GM23338 (cell line): ENCODE data around the gene SLC5A5. TPM values are rescaled to one million over a fixed set of nuclear protein-coding genes. Genes with fewer than 3 reads are reported as not detected.

Experiments
- ATAC-seq: fragments of 200-7000 bp; cut with Tn5 transposase; 3 replicates; pipeline ENCODE4 v1.9.1; 2020
- DNase-seq: peaks from one replicate; pipeline ENCODE4 v3.0.0-alpha.2; 2015; ENCODE audit warnings: low spot score
- H2AFZ ChIP-seq: fragments of 200-600 bp; sonication (generic); 2 replicates; pipeline ENCODE4 v1.8.0; 2016; ENCODE audit warnings: antibody characterized with exemption, mild to moderate bottlenecking, moderate library complexity
- H3F3A ChIP-seq: fragments of 200-600 bp; sonication (generic); replicated peaks from 2 replicates; pipeline ENCODE4 v1.8.0; 2017; ENCODE audit warnings: antibody characterized with exemption, mixed run types, low read depth
- H3K27ac ChIP-seq: fragments of 200-600 bp; sonication (generic); 2 replicates; pipeline ENCODE4 v1.6.1; 2016; ENCODE audit warnings: low read depth
- H3K27me3 ChIP-seq: fragments of 200-600 bp; sonication (generic); 2 replicates; pipeline ENCODE4 v1.8.0; 2016; ENCODE audit warnings: mild to moderate bottlenecking, mixed run types, moderate library complexity; ENCODE audit not compliant: insufficient read depth
- H3K36me3 ChIP-seq: fragments of 200-600 bp; sonication (generic); 2 replicates; pipeline ENCODE4 v1.8.0; 2016; ENCODE audit warnings: mild to moderate bottlenecking; ENCODE audit not compliant: insufficient read depth
- H3K4me1 ChIP-seq: fragments of 200-600 bp; sonication (generic); 2 replicates; pipeline ENCODE4 v1.8.0; 2016; ENCODE audit warnings: mild to moderate bottlenecking, moderate library complexity; ENCODE audit not compliant: insufficient read depth
- H3K4me2 ChIP-seq: fragments of 200-600 bp; sonication (generic); 2 replicates; pipeline ENCODE4 v1.7.1; 2017; ENCODE audit warnings: mixed run types
- H3K4me3 ChIP-seq: fragments of 200-600 bp; sonication (generic); 2 replicates; pipeline ENCODE4 v1.6.1; 2016; ENCODE audit warnings: mixed run types
- H3K79me2 ChIP-seq: fragments of 200-600 bp; sonication (generic); replicated peaks from 2 replicates; pipeline ENCODE4 v1.8.0; 2017; ENCODE audit warnings: mild to moderate bottlenecking; ENCODE audit not compliant: insufficient read depth
- H3K9me2 ChIP-seq: fragments of 200-600 bp; sonication (generic); 2 replicates; pipeline ENCODE4 v1.8.0; 2017; ENCODE audit not compliant: insufficient read depth
- H4K20me1 ChIP-seq: fragments of 200-600 bp; sonication (generic); replicated peaks from 2 replicates; pipeline ENCODE4 v1.8.0; 2017; ENCODE audit warnings: mild to moderate bottlenecking; ENCODE audit not compliant: insufficient read depth
- H3K27ac Mint-ChIP-seq: 2 replicates; pipeline ENCODE4 v1.8.0; 2020; ENCODE audit warnings: inconsistent platforms, mild to moderate bottlenecking, moderate library complexity, mixed read lengths
- H3K27me3 Mint-ChIP-seq: 3 replicates; pipeline ENCODE4 v1.8.0; 2022; ENCODE audit warnings: low read depth, mild to moderate bottlenecking, moderate library complexity, mixed read lengths, inconsistent platforms; ENCODE audit not compliant: insufficient read depth, poor library complexity
- H3K36me3 Mint-ChIP-seq: 3 replicates; pipeline ENCODE4 v1.8.0; 2021; ENCODE audit warnings: low read depth, mild to moderate bottlenecking, inconsistent platforms, moderate library complexity, mixed read lengths
- H3K4me1 Mint-ChIP-seq: 3 replicates; pipeline ENCODE4 v1.8.0; 2020; ENCODE audit warnings: mild to moderate bottlenecking, inconsistent platforms, mixed read lengths
- H3K4me3 Mint-ChIP-seq: 3 replicates; pipeline ENCODE4 v1.8.0; 2021; ENCODE audit warnings: moderate library complexity, mild to moderate bottlenecking, inconsistent platforms, mixed read lengths
- H3K9me3 Mint-ChIP-seq: 3 replicates; pipeline ENCODE4 v1.8.0; 2020; ENCODE audit warnings: moderate library complexity, mild to moderate bottlenecking, inconsistent platforms, mixed read lengths
- CREB1 ChIP-seq: fragments of 250-450 bp; sonication (Bioruptor Pico); IDR thresholded peaks from 2 replicates; pipeline ENCODE4 v1.5.0; 2020; ENCODE audit warnings: low read depth, mild to moderate bottlenecking, moderate library complexity
- EZH2 ChIP-seq: fragments of 200-600 bp; sonication (generic); IDR thresholded peaks from one replicate; pipeline ENCODE4 v1.8.0; 2017; ENCODE audit warnings: antibody characterized with exemption, mild to moderate bottlenecking, low read depth; ENCODE audit not compliant: unreplicated experiment
- EZH2phosphoT487 ChIP-seq: fragments of 200-600 bp; sonication (generic); IDR thresholded peaks from one replicate; pipeline ENCODE4 v1.8.1; 2018; ENCODE audit warnings: antibody characterized with exemption; ENCODE audit not compliant: unreplicated experiment
- JUNB ChIP-seq: IDR thresholded peaks from one replicate; pipeline ENCODE4 v1.6.1; 2016; ENCODE audit warnings: antibody characterized with exemption; ENCODE audit not compliant: unreplicated experiment
- NANOG ChIP-seq: IDR thresholded peaks from 2 replicates; pipeline ENCODE4 v1.6.1; 2016; ENCODE audit warnings: antibody characterized with exemption, borderline replicate concordance
- POLR2AphosphoS5 ChIP-seq: IDR thresholded peaks from 2 replicates; pipeline ENCODE4 v1.6.1; 2016; ENCODE audit warnings: antibody characterized with exemption, low read depth
- REST ChIP-seq: IDR thresholded peaks from one replicate; pipeline ENCODE4 v1.6.1; 2018; ENCODE audit warnings: antibody characterized with exemption; ENCODE audit not compliant: unreplicated experiment
- STAT1 ChIP-seq: IDR thresholded peaks from one replicate; pipeline ENCODE4 v1.6.1; 2016; ENCODE audit warnings: antibody characterized with exemption; ENCODE audit not compliant: unreplicated experiment
- ZNF114 ChIP-seq: fragments of 250-450 bp; sonication (Bioruptor Pico); IDR thresholded peaks from 2 replicates; pipeline ENCODE4 v1.5.0; 2020; ENCODE audit warnings: mild to moderate bottlenecking, moderate library complexity
- ZNF331 ChIP-seq: fragments of 250-450 bp; sonication (Bioruptor Pico); IDR thresholded peaks from 2 replicates; pipeline ENCODE4 v1.5.0; 2020; ENCODE audit warnings: low read depth, mild to moderate bottlenecking, moderate library complexity
- ZNF462 ChIP-seq: fragments of 250-450 bp; sonication (Bioruptor Pico); IDR thresholded peaks from 2 replicates; pipeline ENCODE4 v1.5.0; 2020; ENCODE audit warnings: mild to moderate bottlenecking, moderate library complexity
- polyA plus RNA-seq: library from polyadenylated mRNA; unstranded; fragments of >200 nt; fragmentation: Nextera tagmentation; extraction: Ambion mirVana; gene quantifications from 2 replicates; pipeline ENCODE4 v1.2.1, GENCODE V29; 2016
- total RNA-seq: library from RNA; depleted of rRNA; stranded (reverse); fragments of >200 nt; shearing (Covaris generic); gene quantifications from 2 replicates; pipeline ENCODE4 v1.2.3, GENCODE V29; 2014
- TF ChIP-seq, protein P1 (sequence below): IDR thresholded peaks from 2 replicates; pipeline ENCODE4 v1.6.1; 2016; ENCODE audit warnings: antibody characterized with exemption
- TF ChIP-seq, protein P2 (sequence below), 2 experiments: fragments of 200-600 bp in 1 of 2; sonication (generic) in 1 of 2; conservative IDR thresholded peaks; 2 replicates each; pipeline versions ENCODE4 v1.5.1 to v1.6.1; 2016 to 2017; ENCODE audit warnings: antibody characterized with exemption in 2 of 2, low read depth in 2 of 2, mild to moderate bottlenecking in 2 of 2, moderate library complexity in 1 of 2

SLC5A5 gene
- total and polyA plus RNA-seq, 2 experiments from 2014 or later = 1.0 to 2.1 TPM

- TF ChIP-seq ZNF462 (CRISPR knock-in tag) = no peak
Measured at GRCh38 chr19:17877696-17878095, 6.0 kb downstream of the SLC5A5 start (continued).

DNA sequence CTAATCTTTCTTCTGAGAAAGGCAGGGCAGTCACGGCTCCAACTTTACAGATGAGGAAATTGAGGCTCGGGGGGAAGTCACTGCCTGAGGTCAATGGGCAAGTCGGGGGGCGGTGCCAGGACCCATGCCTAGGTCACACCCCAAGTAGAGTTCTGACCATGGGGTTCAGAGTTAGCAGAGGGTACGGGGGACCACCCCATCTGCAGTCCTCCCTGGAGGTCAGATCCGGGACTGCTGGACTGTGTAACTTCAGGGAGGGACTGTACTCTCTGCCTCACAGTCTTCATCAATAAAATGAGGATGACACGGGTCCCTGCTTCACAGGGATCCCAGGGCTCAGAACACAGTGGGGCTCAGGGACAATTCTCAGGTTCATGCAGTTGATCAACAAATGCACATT, 7.7 kb downstream of the SLC5A5 start:
- no peak for DNase-seq
- H3K36me3 Mint-ChIP-seq = no peaks in the 10 kb centered on the region
- Histone ChIP-seq H3K4me3 (no peak overlapping the region), H3K36me3 (no peaks in the 10 kb centered on the region), H3F3A (no peaks in the 10 kb centered on the region), H3K4me2 (no peak overlapping the region), H3K27ac (no peak overlapping the region), H3K27me3 (no peaks in the 10 kb centered on the region), H2AFZ (no peak overlapping the region), H3K9me2 (no peaks in the 10 kb centered on the region), H3K79me2 (no peaks in the 10 kb centered on the region), H3K4me1 (no peaks in the 10 kb centered on the region), H4K20me1 (no peaks in the 10 kb centered on the region)
- H3K27ac Mint-ChIP-seq = no peak overlapping the region
- peaks cover 8% of the 10 kb centered on the region for H3K27me3 Mint-ChIP-seq
- no peaks in the 10 kb centered on the region for H3K9me3 Mint-ChIP-seq
- H3K4me3 Mint-ChIP-seq = no peak overlapping the region
- no peaks in the 10 kb centered on the region for H3K4me1 Mint-ChIP-seq
- ATAC-seq = no peak
- no peak for TF ChIP-seq CREB1 (CRISPR knock-in tag)
- TF ChIP-seq, protein P1, sequence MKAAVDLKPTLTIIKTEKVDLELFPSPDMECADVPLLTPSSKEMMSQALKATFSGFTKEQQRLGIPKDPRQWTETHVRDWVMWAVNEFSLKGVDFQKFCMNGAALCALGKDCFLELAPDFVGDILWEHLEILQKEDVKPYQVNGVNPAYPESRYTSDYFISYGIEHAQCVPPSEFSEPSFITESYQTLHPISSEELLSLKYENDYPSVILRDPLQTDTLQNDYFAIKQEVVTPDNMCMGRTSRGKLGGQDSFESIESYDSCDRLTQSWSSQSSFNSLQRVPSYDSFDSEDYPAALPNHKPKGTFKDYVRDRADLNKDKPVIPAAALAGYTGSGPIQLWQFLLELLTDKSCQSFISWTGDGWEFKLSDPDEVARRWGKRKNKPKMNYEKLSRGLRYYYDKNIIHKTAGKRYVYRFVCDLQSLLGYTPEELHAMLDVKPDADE = no peak
- no peak for TF ChIP-seq POLR2AphosphoS5
- no peak for TF ChIP-seq JUNB
- TF ChIP-seq NANOG = no peak
- no peak for TF ChIP-seq EZH2phosphoT487
- TF ChIP-seq, protein P2, sequence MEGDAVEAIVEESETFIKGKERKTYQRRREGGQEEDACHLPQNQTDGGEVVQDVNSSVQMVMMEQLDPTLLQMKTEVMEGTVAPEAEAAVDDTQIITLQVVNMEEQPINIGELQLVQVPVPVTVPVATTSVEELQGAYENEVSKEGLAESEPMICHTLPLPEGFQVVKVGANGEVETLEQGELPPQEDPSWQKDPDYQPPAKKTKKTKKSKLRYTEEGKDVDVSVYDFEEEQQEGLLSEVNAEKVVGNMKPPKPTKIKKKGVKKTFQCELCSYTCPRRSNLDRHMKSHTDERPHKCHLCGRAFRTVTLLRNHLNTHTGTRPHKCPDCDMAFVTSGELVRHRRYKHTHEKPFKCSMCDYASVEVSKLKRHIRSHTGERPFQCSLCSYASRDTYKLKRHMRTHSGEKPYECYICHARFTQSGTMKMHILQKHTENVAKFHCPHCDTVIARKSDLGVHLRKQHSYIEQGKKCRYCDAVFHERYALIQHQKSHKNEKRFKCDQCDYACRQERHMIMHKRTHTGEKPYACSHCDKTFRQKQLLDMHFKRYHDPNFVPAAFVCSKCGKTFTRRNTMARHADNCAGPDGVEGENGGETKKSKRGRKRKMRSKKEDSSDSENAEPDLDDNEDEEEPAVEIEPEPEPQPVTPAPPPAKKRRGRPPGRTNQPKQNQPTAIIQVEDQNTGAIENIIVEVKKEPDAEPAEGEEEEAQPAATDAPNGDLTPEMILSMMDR (conservative IDR thresholded peaks at IDR 0.05; ENCODE audit: low read depth in 2 of 2) = no peak
- no peak for TF ChIP-seq EZH2
- TF ChIP-seq ZNF331 (CRISPR knock-in tag) = no peak
- no peak for TF ChIP-seq REST
- no peak for TF ChIP-seq ZNF114
- TF ChIP-seq STAT1 = no peak
